A549 (cell line): Measurements from ENCODE around the gene MANSC1. TPM values are rescaled to one million over a fixed set of nuclear protein-coding genes. Genes with fewer than 3 reads are reported as not detected.

ENCODE experiments used
- ATAC-seq, 2 experiments: fragments of 200-7000 bp in 1 of 2; fragments of >200 bp in 1 of 2; cut with Nextera tagmentation in 1 of 2; cut with Tn5 transposase in 1 of 2; 3 replicates each; pipeline versions ENCODE4 v1.8.0 to v1.9.1; 2018 to 2020; ENCODE audit warnings: mild to moderate bottlenecking in 1 of 2, moderate library complexity in 1 of 2
- CTCF ChIA-PET: fragments of 300-600 bp; sonication (Branson Sonifier 250); formaldehyde crosslinking; extraction: SDS; loops from one replicate; lab custom pipeline; 2021; ENCODE audit warnings: antibody characterized with exemption, inconsistent platforms; lab: Yijun Ruan, JAX
- POLR2A ChIA-PET: fragments of 350-600 bp; formaldehyde crosslinking; extraction: SDS; loops from one replicate; lab custom pipeline; 2021; ENCODE audit warnings: antibody characterized with exemption, inconsistent platforms; lab: Yijun Ruan, JAX
- DNase-seq, 2 experiments: peaks; one replicate each; pipeline versions ENCODE4 v3.0.0 to v3.0.0-alpha.2; 2011 to 2016; ENCODE audit warnings: low read depth in 1 of 2, low spot score in 1 of 2
- FAIRE-seq: peaks from 2 replicates; lab custom pipeline; 2011; peaks lifted over from hg19 to GRCh38; lab: Jason Lieb, UNC
- H3K27ac ChIP-seq, 2 experiments: fragments of >200 bp; sonication (Bioruptor Twin); formaldehyde crosslinking; 3 replicates each; pipeline ENCODE4 v1.5.1; 2016 to 2017
- H3K4me1 ChIP-seq: fragments of >200 bp; sonication (Bioruptor Twin); formaldehyde crosslinking; 3 replicates; pipeline ENCODE4 v1.6.1; 2016
- H3K4me2 ChIP-seq: fragments of >200 bp; sonication (Bioruptor Twin); formaldehyde crosslinking; 3 replicates; pipeline ENCODE4 v1.6.1; 2016
- H3K4me3 ChIP-seq: fragments of >200 bp; sonication (Bioruptor Twin); formaldehyde crosslinking; 3 replicates; pipeline ENCODE4 v1.5.1; 2016
- H3K9me3 ChIP-seq: fragments of >200 bp; sonication (Bioruptor Twin); formaldehyde crosslinking; 3 replicates; pipeline ENCODE4 v1.6.1; 2016
- CBX2 ChIP-seq: fragments of 200-600 bp; sonication (generic); IDR thresholded peaks from 2 replicates; pipeline ENCODE4 v1.6.1; 2016; ENCODE audit warnings: low read depth, mild to moderate bottlenecking, borderline replicate concordance
- CHD2 ChIP-seq: fragments of 150-350 bp; IDR thresholded peaks from 2 replicates; pipeline ENCODE4 v1.6.1; 2014; ENCODE audit warnings: low read length; ENCODE audit not compliant: partially characterized antibody
- FOSB ChIP-seq: fragments of 250-450 bp; sonication (Bioruptor Pico); IDR thresholded peaks from 2 replicates; pipeline ENCODE4 v1.5.0; 2020; ENCODE audit warnings: mild to moderate bottlenecking, moderate library complexity
- HOXA7 ChIP-seq: fragments of 250-450 bp; sonication (Bioruptor Pico); IDR thresholded peaks from 2 replicates; pipeline ENCODE4 v1.5.0; 2020; ENCODE audit warnings: mild to moderate bottlenecking, moderate library complexity
- KDM5A ChIP-seq: fragments of 200-600 bp; sonication (generic); IDR thresholded peaks from 2 replicates; pipeline ENCODE4 v1.6.1; 2016; ENCODE audit warnings: antibody characterized with exemption, mild to moderate bottlenecking
- POLR2AphosphoS2 ChIP-seq: conservative IDR thresholded peaks from 2 replicates; pipeline ENCODE4 v1.6.1; 2012; ENCODE audit warnings: low read length, improper control_type of control experiment, inconsistent platforms
- RAD21 ChIP-seq, 2 experiments: fragments of >200 bp in 1 of 2; sonication (Bioruptor Twin) in 1 of 2; formaldehyde crosslinking in 1 of 2; IDR thresholded peaks in 1 of 2; conservative IDR thresholded peaks in 1 of 2; 2 replicates in 1 of 2; 3 replicates in 1 of 2; pipeline ENCODE4 v1.6.1; 2012 to 2018; ENCODE audit warnings: inconsistent platforms in 1 of 2
- RARB ChIP-seq: fragments of 250-450 bp; sonication (Bioruptor Pico); IDR thresholded peaks from 2 replicates; pipeline ENCODE4 v1.8.0; 2021; ENCODE audit warnings: mild to moderate bottlenecking, moderate library complexity
- WGBS: methylation state at CpG from one replicate; pipeline ENCODE4 v1.1.6; 2017; ENCODE audit errors: missing lambda C conversion rate; 5-methylcytosine and 5-hydroxymethylcytosine counted together
- polyA plus RNA-seq, 4 experiments: library from polyadenylated mRNA; depleted of rRNA in 3 of 4; stranded (reverse); fragments of >200 nt; fragmentation: RNase III in 1 of 4; extraction: RNeasy Plus Mini Kit Qiagen cat#74134 plus additional on column Dnase treatment in 1 of 4; gene quantifications; 2 replicates in 3 of 4; 3 replicates in 1 of 4; pipeline ENCODE4 v1.2.3, GENCODE V29; 2011 to 2017
- TF ChIP-seq, protein P1 (sequence below): fragments of 250-450 bp; sonication (Bioruptor Pico); IDR thresholded peaks from 2 replicates; pipeline ENCODE4 v1.5.0; 2021; ENCODE audit warnings: mild to moderate bottlenecking, moderate library complexity, borderline replicate concordance
- TF ChIP-seq, protein P2 (sequence below): fragments of 200-600 bp; sonication (generic); IDR thresholded peaks from 2 replicates; pipeline ENCODE4 v1.6.1; 2016; ENCODE audit warnings: antibody characterized with exemption, mild to moderate bottlenecking, moderate library complexity
- TF ChIP-seq, protein P3 (sequence below): fragments of 250-450 bp; sonication (Bioruptor Pico); IDR thresholded peaks from 2 replicates; pipeline ENCODE4 v1.5.0; 2020; ENCODE audit warnings: low read depth, mild to moderate bottlenecking, moderate library complexity
- TF ChIP-seq, protein P4 (sequence below): fragments of 150-350 bp; IDR thresholded peaks from 2 replicates; pipeline ENCODE4 v1.6.1; 2014; ENCODE audit warnings: low read depth, mild to moderate bottlenecking, low read length

The MANSC1 gene
- polyA plus RNA-seq, 2 of the 4 experiments (the other 2 are of a cell fraction) = 3.7 to 3.9 TPM

DNA sequence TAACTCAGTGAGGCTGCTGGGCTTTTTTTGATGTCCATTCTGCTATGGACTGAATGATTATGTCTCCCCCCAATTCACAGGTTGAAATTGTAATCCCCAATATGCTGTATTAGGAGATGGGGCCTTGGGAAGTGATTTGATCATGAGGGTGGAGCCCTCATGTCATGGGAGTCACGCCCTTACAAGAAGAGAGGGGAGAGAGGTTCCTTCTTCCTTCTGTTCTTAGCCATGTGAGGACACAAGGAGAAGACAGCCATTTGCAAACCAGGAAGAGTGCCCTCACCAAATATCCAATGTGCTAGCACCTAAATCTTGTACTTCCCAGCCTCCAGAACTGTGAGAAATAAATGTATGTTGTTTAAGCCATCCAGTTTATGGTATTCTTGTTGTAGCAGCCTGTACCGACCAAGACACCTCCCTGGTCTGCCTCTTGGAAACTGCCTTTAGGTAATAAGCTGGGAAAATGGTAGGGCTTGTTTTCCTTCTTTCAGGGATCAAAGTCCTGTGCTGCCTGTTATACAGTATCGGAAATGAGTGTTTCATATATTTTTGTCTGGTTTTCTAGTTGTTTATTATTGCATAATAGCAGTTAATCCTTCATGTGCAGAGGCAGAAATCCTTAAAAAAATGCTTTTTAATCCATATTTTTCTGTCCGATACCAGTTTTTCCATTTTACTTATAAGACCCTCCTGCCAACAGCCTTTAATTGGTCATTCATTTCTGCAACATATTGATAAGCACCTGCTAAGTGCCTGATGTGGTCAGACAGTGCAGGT lies 23.1 kb upstream of the MANSC1 start (continued):
- TF ChIP-seq, protein P1, sequence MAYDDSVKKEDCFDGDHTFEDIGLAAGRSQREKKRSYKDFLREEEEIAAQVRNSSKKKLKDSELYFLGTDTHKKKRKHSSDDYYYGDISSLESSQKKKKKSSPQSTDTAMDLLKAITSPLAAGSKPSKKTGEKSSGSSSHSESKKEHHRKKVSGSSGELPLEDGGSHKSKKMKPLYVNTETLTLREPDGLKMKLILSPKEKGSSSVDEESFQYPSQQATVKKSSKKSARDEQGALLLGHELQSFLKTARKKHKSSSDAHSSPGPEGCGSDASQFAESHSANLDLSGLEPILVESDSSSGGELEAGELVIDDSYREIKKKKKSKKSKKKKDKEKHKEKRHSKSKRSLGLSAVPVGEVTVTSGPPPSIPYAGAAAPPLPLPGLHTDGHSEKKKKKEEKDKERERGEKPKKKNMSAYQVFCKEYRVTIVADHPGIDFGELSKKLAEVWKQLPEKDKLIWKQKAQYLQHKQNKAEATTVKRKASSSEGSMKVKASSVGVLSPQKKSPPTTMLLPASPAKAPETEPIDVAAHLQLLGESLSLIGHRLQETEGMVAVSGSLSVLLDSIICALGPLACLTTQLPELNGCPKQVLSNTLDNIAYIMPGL (CRISPR knock-in tag) = no peak
- TF ChIP-seq, protein P2, sequence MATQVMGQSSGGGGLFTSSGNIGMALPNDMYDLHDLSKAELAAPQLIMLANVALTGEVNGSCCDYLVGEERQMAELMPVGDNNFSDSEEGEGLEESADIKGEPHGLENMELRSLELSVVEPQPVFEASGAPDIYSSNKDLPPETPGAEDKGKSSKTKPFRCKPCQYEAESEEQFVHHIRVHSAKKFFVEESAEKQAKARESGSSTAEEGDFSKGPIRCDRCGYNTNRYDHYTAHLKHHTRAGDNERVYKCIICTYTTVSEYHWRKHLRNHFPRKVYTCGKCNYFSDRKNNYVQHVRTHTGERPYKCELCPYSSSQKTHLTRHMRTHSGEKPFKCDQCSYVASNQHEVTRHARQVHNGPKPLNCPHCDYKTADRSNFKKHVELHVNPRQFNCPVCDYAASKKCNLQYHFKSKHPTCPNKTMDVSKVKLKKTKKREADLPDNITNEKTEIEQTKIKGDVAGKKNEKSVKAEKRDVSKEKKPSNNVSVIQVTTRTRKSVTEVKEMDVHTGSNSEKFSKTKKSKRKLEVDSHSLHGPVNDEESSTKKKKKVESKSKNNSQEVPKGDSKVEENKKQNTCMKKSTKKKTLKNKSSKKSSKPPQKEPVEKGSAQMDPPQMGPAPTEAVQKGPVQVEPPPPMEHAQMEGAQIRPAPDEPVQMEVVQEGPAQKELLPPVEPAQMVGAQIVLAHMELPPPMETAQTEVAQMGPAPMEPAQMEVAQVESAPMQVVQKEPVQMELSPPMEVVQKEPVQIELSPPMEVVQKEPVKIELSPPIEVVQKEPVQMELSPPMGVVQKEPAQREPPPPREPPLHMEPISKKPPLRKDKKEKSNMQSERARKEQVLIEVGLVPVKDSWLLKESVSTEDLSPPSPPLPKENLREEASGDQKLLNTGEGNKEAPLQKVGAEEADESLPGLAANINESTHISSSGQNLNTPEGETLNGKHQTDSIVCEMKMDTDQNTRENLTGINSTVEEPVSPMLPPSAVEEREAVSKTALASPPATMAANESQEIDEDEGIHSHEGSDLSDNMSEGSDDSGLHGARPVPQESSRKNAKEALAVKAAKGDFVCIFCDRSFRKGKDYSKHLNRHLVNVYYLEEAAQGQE = no peak

DNA sequence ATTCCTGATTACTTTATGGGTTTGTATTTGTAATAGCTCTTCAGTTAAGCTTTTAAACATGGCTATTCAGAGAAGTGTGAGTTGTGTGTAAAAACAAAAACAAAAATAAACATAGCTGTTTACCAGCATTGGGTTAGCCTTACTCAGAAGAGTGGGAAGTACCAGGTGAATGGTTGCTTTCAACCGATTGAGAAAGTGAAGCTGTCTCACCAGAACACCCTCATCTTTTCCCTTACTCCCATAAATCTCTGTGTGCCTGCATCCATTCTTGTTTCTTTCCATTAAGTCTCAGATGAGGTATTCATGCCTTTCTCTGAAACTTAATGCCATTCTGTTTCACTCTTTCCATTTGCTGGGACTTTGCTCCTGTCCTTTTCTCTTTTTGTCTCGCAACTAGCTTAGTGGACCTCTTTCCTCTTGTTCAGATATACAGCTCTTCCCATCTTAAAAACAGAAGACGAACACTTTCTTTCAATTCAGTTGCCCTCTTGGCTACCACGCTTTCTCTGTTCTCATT lies 17.5 kb upstream of the MANSC1 start:
- ATAC-seq = no peak
- no peaks in the 10 kb centered on the region for H3K9me3 ChIP-seq
- no peak overlapping the region for H3K4me3 ChIP-seq
- DNase-seq = no peak
- H3K4me1 ChIP-seq = peaks cover 10% of the 10 kb centered on the region
- no peak overlapping the region for H3K27ac ChIP-seq
- FAIRE-seq = peak; percentile 23
- no peak overlapping the region for H3K4me2 ChIP-seq
- 89% methylated on average over 4 of the region's 4 CpGs for WGBS
- ChIA-PET POLR2A (interaction anchor here (0.8 kb wide), 1 partner anchor 11 kb away, joined by 3 read pairs; the partner anchor contains the start of gene BORCS5), CTCF (interaction anchor here (0.7 to 2.6 kb wide), 5 partner anchors 9 to 338 kb away, joined by 3 to 11 read pairs (median 5); partner anchors contain the start of gene BORCS5)
- TF ChIP-seq HOXA7 (CRISPR knock-in tag) (no peak), FOSB (CRISPR knock-in tag) (no peak), RAD21 (conservative IDR thresholded peaks at IDR 0.05 in 1 of 2, IDR thresholded peaks at IDR 0.05 in 1 of 2) (no peak), RARB (no peak), CBX2 (no peak), POLR2AphosphoS2 (no peak), KDM5A (no peak), CHD2 (no peak)
- TF ChIP-seq, protein P1 (CRISPR knock-in tag) = no peak
- TF ChIP-seq, protein P3, sequence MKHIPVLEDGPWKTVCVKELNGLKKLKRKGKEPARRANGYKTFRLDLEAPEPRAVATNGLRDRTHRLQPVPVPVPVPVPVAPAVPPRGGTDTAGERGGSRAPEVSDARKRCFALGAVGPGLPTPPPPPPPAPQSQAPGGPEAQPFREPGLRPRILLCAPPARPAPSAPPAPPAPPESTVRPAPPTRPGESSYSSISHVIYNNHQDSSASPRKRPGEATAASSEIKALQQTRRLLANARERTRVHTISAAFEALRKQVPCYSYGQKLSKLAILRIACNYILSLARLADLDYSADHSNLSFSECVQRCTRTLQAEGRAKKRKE (CRISPR knock-in tag) = no peak
- TF ChIP-seq, protein P4, sequence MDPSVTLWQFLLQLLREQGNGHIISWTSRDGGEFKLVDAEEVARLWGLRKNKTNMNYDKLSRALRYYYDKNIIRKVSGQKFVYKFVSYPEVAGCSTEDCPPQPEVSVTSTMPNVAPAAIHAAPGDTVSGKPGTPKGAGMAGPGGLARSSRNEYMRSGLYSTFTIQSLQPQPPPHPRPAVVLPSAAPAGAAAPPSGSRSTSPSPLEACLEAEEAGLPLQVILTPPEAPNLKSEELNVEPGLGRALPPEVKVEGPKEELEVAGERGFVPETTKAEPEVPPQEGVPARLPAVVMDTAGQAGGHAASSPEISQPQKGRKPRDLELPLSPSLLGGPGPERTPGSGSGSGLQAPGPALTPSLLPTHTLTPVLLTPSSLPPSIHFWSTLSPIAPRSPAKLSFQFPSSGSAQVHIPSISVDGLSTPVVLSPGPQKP = no peak
